DMS 273 (cell line): ENCODE results near the gene MMP20.

Experiments used
- DNase-seq: peaks from one replicate; lab custom pipeline; 2025; ENCODE audit not compliant: unreplicated experiment; lab: John Stamatoyannopoulos, UW

Gene MMP20

DNA sequence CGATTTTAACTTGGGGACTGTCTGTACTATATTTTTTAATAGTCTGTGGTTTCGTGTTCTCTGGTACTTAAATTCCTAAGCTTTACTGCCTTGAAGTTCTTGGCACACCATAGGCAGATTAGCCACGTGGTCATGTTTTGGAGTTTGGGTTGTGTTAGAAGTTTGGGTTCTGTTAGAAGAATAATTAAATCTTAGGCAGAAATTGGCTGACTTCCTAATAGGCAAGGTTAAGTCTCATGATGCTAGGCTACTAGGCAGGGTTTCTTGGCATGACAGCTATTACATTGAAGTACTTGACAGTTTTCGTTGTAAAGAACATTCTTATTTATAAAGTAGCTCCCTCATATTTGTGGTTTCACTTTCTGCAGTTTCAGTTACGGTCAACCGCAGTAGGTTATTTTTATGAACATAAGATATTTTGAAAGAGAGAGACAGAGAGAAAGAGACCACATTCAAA, 64.5 kb downstream of the MMP20 start:
- no peak for DNase-seq

DNA sequence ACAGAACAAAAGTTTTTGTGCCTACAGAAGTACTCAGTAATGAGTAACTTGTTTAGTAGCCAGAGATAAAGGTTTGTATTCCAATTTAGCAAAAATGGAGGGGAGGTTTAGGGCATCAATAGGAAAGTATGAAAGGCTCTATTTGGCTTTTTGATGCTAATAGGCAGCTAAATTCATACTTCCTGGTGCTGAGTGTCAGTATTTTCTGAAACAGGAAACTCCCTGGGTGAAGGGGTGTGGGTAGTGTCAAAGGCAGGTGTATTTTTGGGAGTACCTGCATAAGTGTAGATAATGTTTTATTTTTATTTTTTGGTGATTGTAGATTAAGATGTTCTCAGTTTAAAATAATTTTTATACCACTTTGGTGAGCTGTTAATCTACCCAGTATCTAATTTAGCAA, 65.3 kb downstream of the MMP20 start:
- no peak for DNase-seq

DNA sequence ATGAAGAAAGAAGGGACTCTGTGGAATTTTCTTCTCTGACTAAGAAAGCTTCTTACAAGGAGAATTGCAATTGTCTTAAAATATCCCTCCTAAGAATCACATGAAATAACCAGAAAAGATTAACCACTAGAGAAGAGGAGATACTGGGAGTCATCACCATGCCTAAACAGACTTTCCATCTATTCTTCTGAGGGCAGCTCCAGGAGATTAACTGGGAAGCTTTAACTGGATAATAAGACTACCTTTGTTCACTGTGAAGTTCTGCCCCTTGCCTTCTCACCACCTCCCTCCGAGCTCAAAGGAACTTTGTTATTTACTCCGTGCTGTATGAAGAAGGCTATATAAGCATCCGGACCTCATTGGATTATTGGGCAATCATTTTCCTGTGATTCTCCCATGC, 70.0 kb downstream of the MMP20 start:
- no peak for DNase-seq

DNA sequence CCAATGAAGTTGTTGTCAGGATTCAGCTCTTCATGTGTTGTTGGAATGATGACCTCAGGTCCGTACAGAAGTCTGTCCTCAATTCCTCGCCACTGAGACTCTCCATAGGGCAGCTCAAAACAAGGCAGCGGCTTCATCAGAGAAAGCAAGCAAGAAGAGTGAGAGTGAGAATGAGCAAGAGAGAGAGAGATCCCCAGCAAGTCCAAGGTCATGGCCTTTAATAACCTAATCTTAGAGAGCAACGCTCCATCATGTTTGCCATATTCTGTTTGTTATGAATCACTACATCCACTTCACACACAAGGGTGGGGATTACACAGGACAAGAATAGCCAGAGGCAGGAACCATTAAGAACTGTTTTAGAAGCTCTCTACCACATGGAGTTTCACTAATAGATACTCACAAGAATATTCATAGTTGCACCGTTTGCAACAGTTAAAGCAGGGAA, 71.3 kb downstream of the MMP20 start:
- DNase-seq = no peak

DNA sequence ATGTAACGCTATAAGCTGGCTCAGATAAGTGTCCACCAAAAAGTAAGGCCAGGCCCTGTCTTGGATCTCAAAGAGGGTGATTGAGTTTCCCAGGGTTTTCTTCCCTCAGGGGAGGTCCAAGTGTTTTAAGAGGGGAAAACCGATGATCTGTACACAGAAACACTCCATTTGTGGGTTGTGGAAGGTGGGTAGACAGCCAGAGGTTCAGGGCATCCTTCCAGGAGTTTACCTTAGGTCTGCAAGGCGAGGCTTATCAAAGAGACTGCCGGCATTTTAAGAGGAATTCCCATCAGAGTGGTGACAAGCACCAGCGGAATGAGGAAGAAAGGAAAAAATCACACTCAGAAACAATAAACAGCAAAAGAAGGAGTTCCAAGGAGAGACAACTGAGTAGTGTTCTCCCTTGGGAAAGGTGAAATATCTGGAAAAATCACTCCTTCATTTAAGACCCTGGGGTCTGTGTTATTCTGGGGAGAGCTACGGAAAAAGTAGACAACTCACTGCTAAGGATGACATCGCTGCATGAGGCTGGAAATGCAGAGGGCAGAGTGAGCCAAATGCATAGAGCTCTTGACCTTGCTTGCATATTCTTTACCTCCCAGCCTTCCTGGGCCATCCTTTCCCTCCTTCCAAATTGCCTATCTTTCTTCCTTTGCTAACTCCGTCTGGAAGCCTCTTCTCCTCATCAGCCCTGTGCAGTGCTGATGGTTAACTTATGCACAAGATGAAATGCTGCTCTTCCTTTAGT, 72.5 kb downstream of the MMP20 start:
- no peak for DNase-seq

DNA sequence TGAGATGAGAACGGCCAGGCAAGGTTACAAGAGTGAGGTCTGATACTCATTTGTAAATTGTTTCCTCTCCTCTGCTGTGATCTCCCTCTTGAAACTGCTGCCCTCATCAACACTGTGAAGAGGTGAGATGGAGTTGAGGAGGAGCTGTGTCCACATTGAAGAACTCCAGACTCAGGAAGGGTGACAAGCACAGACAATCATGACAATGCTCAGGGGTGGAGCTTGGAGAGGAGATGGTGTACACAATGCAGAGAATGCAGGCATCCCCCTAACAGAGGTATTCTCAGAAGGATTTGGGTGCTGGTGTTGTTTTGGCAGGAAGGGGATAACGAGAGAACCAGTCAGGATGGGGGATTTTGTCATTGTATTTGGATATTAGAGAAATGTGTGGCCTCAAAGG, 73.1 kb downstream of the MMP20 start:
- no peak for DNase-seq

DNA sequence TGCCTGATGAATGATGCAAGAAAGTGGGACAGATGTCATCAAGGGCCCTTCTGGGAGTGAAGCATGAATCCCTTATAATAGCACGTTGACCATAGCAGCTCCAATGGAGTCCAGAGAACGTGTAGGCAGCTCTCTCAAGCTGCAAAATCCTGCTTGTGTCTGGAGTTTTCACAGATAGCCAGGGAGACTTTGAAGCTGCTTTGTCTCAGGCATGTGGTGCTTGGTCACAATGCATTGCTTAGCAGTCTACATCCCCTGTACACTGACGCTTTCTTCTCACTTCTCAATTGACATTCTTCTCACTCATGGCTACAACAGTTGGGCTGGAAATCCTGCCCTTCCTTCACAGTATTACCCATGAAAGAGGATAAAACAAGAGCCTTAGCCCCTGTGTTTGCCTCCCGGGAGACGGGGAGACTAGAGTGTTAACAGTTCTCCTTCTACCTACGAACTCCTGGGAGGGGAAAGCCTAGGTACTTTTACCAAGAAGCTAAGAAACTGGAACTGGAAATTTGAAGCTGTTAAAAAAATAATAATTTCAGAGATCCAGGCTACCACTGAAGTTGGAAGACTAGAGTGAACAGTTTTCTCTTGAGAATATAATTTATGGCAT, 73.9 kb downstream of the MMP20 start:
- no peak for DNase-seq

DNA sequence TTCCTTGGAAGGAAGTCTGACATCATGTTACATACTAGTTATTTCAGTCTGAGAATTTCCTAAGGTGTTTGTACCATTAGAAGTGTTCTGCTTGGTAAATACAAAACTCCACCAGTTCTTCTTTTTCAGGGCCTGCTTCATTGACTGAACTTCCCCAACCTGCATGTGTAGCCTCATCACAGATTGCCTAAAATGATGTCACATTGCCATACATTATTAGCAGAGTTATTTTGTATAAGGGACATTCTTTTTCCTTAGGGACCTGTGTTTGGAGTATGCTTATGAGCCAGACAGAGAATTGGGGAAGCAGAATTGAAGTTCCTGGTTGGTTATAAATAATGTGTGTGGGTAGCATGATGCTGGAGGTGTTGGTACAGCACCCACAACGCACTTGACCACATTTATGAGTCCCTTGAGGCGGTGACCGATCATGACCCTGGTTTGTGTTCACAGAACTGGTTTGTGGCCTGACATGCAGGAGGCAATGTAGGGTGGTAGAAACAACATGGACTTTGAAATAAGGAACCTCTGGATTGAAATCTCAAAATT, 78.1 kb downstream of the MMP20 start:
- DNase-seq = no peak

DNA sequence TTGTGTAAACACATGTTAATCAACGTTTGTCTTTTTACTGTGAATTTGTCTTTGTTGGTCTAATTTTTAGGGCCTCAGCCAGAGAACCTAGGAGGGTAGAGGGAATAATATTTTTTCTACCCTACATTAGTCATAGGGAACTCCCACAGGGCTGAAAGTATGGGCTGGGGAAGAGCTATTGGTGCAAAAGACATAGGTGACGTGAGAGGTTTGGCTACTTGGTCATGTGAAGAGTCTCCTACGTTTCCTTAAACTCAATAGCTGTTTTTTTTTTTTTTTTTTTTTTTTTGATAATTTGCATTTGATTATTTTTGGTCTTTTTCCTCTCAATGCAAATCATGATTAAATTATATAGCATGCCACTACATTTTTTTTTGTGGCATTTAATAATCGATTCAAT, 78.7 kb downstream of the MMP20 start:
- DNase-seq = no peak

DNA sequence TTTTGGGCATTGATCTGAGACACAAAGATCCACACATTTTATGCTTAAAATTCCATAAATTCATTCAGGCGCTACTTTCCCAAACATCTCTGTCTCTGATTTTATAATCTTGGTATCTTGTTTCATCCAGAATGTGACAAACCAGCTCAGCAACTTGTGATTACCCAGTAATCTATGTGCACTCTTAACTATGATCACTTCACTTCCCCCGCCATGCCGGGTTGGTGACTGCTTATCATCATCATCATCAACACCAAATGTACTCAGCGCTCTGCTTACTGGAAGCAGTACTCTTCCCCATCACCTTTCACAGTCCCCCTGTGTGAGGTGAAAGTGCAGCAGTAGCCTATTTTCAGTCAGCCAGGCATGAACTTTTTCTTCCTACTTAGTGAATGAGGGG, 79.4 kb downstream of the MMP20 start:
- DNase-seq = no peak

DNA sequence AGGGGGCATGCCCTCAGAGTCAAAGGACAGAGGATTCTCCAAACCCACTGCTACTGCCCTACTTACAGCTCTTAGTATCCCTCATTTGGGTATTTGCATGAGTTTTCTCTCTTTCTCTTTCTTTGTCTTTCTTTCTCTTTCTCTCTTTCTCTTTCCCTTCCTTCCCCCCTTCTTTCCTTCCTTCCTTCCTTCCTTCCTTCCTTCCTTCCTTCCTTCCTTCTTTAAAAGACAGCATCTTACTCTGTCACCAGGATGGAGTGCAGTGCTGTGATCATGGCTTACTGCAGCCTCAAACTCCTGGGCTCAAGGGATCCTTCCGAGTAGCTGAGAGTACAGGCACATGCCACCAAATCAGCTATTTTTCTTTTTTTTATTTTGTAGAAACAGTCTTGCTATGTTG, 80.5 kb downstream of the MMP20 start:
- no peak for DNase-seq

DNA sequence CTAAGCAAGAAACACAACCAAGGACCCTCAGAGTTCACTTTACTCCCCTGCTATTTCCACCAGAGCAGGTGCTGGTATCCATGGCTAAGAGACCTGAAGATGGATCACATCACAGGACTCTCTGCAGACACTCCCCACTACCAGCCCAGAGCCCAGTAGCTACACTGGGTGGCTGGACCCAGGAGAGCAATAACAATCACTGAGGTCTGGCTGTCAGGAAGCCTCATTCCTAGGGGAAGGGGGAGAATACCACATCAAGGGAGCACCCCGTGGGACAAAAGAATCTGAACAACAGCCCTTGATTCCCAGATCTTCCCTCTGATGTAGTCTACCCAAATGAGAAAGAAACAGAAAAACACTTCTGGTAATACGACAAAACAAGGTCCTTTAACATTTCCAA, 85.6 kb downstream of the MMP20 start:
- no peak for DNase-seq

DNA sequence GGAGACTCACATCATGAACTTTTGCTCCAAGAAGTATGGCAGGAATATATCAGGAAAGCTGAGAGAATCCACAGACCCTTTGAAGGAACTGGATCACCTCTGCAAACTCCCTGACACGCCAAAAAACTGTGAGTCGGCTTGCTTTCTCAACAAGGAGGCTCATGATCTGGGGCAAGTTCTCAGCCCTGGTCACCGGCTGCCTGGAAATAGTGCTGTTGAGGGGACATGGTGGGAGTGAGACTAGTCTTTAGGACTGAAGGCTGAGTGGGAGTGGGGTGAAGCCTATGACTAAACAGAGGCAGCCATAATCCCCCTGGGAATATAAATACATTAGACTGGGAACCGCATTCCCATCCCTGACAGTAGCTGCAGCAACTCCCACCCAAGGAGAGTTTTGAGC, 86.2 kb downstream of the MMP20 start:
- DNase-seq = no peak

DNA sequence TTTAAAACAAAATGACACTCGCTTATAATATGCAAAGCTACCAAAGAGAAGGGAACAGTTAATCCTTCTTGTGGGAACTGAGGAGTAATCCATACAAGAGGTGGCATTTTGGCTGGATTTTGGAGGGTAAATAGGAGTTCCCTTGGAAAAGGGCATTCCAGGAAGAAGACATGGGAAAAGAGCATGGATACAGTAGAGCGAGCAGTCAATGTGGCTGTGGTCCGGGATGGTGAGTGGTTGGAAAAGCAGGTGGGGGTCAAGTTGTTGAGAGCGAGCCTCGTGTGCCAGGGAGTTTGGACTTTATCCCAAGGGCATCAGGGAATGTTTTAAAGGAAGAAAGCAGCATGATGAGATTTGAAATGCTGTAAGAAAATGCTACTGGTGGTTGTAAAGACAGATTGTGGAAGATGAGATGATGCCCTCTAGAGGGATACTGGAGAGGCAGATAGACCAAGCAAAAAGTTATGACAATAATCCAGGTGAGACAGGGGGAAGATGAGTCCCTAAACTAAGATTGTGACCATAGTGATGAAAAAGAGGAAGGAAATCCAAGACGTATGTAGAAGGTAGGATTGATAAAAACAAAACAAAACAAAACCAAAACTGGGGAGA, 90.8 kb downstream of the MMP20 start:
- DNase-seq = no peak

DNA sequence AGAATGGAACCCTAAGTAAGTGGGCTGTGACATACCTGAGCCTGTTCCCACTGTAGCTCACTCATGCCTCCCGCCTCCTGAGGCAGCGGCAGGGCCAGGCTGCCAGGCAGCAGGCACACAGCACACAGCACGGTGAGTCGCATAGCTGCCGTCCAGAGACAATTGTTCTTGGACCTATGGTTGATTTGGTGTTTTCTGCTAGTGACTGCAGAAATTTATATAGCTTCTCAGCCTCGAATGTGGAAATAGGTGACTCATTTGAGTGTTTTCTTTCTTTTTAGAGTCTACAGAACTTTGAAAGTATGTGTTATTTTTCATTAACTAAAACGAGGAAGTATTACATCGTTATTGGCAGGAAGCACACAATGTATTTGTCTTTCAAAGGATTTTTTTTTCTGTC, 94.6 kb downstream of the MMP20 start, which contains the start of gene MMP7:
Gene MMP7, minus strand, starts transcription at position 190 of the 400 bp plus-strand sequence. Its CDS starts 47 bp downstream, at position 143.
- DNase-seq = no peak

DNA sequence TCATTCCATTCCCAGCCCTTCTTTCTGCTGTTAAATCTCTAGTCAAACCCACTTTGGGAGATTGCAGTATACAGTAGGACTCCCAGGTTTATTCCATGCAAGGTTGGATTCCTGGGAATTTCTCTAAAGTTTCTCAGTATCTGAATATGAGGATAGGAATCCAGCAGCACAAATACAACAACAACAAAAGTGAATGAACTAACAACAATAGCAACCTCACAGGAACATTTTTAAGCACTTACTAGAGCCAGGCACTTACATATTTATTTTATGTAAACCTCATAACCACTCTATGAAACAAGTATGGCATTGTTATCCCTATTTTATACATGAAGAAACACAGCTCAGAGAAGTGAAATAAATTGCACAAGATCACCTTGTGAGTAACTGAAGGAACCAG, 96.5 kb downstream of the MMP20 start:
- no peak for DNase-seq

DNA sequence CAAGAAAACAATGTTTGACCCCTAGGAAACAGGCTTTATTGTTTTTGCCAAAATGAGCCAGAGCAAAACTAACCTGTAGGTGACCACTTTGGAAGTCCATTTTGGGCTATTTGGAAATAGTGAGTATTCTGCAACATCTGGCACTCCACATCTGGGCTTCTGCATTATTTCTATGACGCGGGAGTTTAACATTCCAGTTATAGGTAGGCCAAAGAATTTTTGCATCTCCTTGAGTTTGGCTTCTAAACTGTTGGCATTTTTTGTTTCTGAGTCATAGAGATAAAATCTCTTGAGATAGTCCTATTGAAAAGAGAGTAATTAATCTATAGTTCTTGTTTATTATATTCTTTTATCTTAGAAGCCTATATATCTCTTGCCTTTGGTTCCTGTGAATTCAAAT, 97.4 kb downstream of the MMP20 start:
- DNase-seq = no peak

DNA sequence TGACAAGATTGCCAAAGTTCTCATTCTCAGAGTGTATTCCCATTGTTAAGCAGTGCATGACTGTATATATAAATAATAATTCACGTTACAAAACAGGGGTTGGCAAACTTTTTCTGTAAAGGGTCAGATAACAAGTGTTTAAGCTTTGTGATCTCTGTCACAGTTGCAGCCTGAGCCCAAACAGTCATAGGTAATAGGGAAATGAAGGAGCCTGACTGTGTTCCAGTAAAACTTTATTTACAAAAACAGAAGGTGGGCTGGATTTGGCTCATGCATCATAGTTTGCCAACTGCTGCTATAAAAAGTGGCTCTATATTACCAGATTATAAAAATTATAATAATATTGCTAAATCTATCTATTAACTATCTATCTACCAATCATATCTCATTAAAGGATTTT, 98.1 kb downstream of the MMP20 start:
- no peak for DNase-seq
